ENCODE results near the gene ACSS1.

ACSS1 gene

DNA sequence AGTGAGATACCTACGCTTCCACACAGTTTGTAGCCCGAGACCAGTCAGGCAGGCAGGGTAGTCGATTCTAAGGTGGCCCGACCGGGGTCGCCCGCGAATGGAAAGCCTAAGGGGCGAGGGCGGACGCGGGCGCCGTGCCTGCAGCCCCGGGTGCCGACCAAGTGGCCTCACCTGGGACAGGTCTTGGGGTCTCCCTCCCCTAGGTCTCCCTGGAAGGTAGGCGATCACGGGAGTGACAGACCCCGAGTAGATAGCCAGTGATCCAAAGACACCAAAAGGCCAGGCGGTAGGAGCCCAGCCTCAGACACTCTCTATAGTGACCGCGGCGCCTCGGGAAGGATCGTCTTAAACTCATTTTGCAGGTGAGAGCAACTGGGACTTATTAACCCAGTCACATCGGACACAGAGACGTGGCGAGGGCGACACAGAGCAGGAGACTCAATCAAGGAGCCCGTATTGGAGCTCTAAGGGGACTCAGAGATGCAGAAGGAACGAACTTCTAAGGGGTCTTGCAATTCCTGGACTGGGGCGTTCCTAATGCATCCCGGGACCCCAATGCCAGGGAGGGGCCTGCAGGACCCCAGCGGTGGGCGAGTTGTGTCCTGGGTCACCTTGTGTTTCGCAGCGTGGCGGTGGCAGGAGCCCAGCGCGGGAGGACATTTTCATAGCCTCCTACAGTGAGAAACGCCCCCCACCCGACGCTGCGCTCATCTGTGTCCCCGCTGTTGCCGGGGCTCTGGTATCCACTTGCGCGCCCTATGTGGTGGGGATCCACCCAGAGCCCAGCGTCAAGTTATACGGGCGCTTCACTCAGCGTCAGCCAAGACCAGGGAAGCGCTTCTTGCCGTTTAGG, 26.1 kb upstream of the ACSS1 start:
- H3K4me3 ChIP-seq (replicated peaks; ENCODE audit: insufficient read depth, low read length) = no peak overlapping the region

DNA sequence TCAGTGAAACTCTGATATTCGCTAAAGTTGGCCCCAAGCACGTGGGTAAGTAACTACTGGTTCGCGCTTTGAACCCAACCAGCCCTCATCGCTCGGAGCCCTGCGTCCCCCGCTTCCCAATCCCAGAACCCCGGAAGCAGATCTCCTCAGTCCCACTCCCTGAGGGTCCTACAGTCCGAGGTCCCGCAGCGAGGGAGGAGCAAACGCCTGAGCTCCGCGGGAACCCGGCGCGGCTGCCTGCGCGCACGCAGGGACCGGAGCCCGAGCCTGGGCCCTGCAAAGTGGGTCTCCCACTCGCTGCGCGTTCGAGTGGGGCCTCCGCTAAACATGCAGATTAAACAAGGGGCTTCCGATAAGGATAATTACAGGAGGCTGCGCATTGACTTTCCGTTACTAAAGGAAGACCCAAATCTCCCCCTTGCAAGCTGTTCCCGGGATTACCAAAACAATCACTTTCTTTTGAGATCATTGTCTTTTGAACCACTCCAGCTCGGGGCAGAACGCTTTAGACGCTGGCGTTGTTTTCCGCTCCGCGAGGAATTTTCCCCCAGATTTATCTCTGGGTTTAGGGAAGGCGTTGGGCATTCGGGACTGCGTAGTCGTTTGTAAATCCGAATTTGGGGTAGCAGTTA, 25.3 kb upstream of the ACSS1 start:
- DNase-seq (ENCODE audit: low read depth in 1 of 2, low spot score in 1 of 2) = no peak
- Histone ChIP-seq H3K27ac (replicated peaks) (no peak overlapping the region), H3K4me3 (replicated peaks; ENCODE audit: insufficient read depth, low read length) (no peak overlapping the region), H3K27me3 (ENCODE audit: insufficient read depth, poor library complexity, severe bottlenecking) (peaks cover 53% of the 10 kb centered on the region)
- TF ChIP-seq, protein P1, sequence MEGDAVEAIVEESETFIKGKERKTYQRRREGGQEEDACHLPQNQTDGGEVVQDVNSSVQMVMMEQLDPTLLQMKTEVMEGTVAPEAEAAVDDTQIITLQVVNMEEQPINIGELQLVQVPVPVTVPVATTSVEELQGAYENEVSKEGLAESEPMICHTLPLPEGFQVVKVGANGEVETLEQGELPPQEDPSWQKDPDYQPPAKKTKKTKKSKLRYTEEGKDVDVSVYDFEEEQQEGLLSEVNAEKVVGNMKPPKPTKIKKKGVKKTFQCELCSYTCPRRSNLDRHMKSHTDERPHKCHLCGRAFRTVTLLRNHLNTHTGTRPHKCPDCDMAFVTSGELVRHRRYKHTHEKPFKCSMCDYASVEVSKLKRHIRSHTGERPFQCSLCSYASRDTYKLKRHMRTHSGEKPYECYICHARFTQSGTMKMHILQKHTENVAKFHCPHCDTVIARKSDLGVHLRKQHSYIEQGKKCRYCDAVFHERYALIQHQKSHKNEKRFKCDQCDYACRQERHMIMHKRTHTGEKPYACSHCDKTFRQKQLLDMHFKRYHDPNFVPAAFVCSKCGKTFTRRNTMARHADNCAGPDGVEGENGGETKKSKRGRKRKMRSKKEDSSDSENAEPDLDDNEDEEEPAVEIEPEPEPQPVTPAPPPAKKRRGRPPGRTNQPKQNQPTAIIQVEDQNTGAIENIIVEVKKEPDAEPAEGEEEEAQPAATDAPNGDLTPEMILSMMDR (IDR thresholded peaks at IDR 0.05; ENCODE audit: insufficient read depth, low read length) = no peak
- no peak for TF ChIP-seq SPI1 (IDR thresholded peaks at IDR 0.05; ENCODE audit: borderline replicate concordance, low read depth)
- no peak for TF ChIP-seq REST (IDR thresholded peaks at IDR 0.05; ENCODE audit: insufficient replicate concordance, low read depth)
- no peak for TF ChIP-seq GABPA (IDR thresholded peaks at IDR 0.05; ENCODE audit: low read depth)
- TF ChIP-seq POLR2AphosphoS5 (IDR thresholded peaks at IDR 0.05; ENCODE audit: low read depth) = no peak

More for the DNA sequence above, 26.1 kb upstream of the ACSS1 start:
- Histone ChIP-seq H3K27ac (replicated peaks) (no peak overlapping the region), H3K27me3 (ENCODE audit: insufficient read depth, poor library complexity, severe bottlenecking) (peaks cover 52% of the 10 kb centered on the region)
- DNase-seq (ENCODE audit: low read depth in 1 of 2, low spot score in 1 of 2) = no peak
- TF ChIP-seq REST (IDR thresholded peaks at IDR 0.05; ENCODE audit: insufficient replicate concordance, low read depth) (no peak), SPI1 (IDR thresholded peaks at IDR 0.05; ENCODE audit: borderline replicate concordance, low read depth) (no peak), POLR2AphosphoS5 (IDR thresholded peaks at IDR 0.05; ENCODE audit: low read depth) (no peak), GABPA (IDR thresholded peaks at IDR 0.05; ENCODE audit: low read depth) (no peak)
- TF ChIP-seq, protein P1 (IDR thresholded peaks at IDR 0.05; ENCODE audit: insufficient read depth, low read length) = no peak

- TF ChIP-seq POLR2AphosphoS5 (IDR thresholded peaks at IDR 0.05; ENCODE audit: low read depth) = no peak
- TF ChIP-seq, protein P1 (IDR thresholded peaks at IDR 0.05; ENCODE audit: insufficient read depth, low read length) = no peak
- TF ChIP-seq GABPA (IDR thresholded peaks at IDR 0.05; ENCODE audit: low read depth) = no peak
- no peak for TF ChIP-seq REST (IDR thresholded peaks at IDR 0.05; ENCODE audit: insufficient replicate concordance, low read depth)
- TF ChIP-seq SPI1 (IDR thresholded peaks at IDR 0.05; ENCODE audit: borderline replicate concordance, low read depth) = no peak
- no peak overlapping the region for H3K27ac ChIP-seq (replicated peaks)
- H3K27me3 ChIP-seq (ENCODE audit: insufficient read depth, poor library complexity, severe bottlenecking) = peaks cover 54% of the 10 kb centered on the region
- DNase-seq (ENCODE audit: low read depth in 1 of 2, low spot score in 1 of 2) = no peak
- no peak overlapping the region for H3K4me3 ChIP-seq (replicated peaks; ENCODE audit: insufficient read depth, low read length)
These were observed 24.5 kb upstream of the ACSS1 start for GRCh38 chr20:25082498-25082873.
